ENCODE results near the gene ADCY10. TPM values are rescaled to one million over a fixed set of nuclear protein-coding genes. Genes with fewer than 3 reads are reported as not detected.
"Not testable (repeated sequence)": the region's sequence is repeated elsewhere in the genome, so short reads cannot be mapped to it uniquely, and the experiment has no call there.

Gene ADCY10
- total RNA-seq, 1 experiment from 2014 or later, result 0.20 TPM

DNA sequence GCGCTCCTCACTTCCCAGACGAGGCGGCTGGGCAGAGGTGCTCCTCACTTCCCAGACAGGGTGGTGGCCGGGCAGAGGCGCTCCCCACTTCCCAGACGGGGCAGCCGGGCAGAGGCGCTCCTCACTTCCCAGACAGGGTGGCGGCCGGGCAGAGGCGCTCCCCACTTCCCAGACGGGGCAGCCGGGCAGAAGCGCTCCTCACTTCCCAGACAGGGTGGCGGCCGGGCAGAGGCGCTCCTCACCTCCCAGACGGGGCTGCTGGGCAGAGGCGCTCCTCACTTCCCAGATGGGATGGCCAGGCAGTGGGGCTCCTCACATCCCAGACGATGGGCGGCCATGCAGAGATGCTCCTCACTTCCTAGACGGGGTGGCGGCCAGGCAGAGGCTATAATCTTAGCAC, 107.7 kb downstream of the ADCY10 start:
- not testable (repeated sequence) for H2BK5ac ChIP-seq (ENCODE audit: insufficient read length, low read length); H2AK5ac ChIP-seq (ENCODE audit: insufficient read length, low read length); H3K4me3 Mint-ChIP-seq; H3T11ph ChIP-seq (ENCODE audit: low read length); H4K20me1 ChIP-seq (ENCODE audit: control insufficient read depth, insufficient read depth, insufficient read length); H3K27me3 ChIP-seq (ENCODE audit: insufficient read depth, low read length); H3K27ac Mint-ChIP-seq; H2BK20ac ChIP-seq (ENCODE audit: low read depth, low read length, poor library complexity, severe bottlenecking); H3K4ac ChIP-seq (ENCODE audit: low read depth, low read length); DNase-seq; H3K4me1 Mint-ChIP-seq; H3K4me1 ChIP-seq (ENCODE audit: insufficient read depth, low read length); H3K79me2 ChIP-seq (ENCODE audit: insufficient read depth, low read length); H3K9ac ChIP-seq (ENCODE audit: extremely low read depth, insufficient read length, low read length); H4K91ac ChIP-seq (ENCODE audit: insufficient read length, low read depth, low read length); H3K56ac ChIP-seq (ENCODE audit: insufficient read length, low read depth, low read length); H2BK12ac ChIP-seq (ENCODE audit: insufficient read length, low read depth, low read length); H3K4me2 ChIP-seq (ENCODE audit: insufficient read depth, insufficient read length, low read length); H2AFZ ChIP-seq (ENCODE audit: low read length); H4K8ac ChIP-seq (replicated peaks; ENCODE audit: insufficient read length, low read depth, low read length); H3K18ac ChIP-seq (ENCODE audit: insufficient read length, low read depth, low read length); H3K14ac ChIP-seq (ENCODE audit: insufficient read depth, low read length); H2BK15ac ChIP-seq (ENCODE audit: low read depth, low read length); H3K23ac ChIP-seq (ENCODE audit: insufficient read length, low read depth, low read length); H3K9me3 ChIP-seq (ENCODE audit: control insufficient read depth, low read depth, low read length); H2BK120ac ChIP-seq (ENCODE audit: low read depth, low read length, poor library complexity, severe bottlenecking); H3K23me2 ChIP-seq (ENCODE audit: insufficient read length, low read depth, low read length, poor library complexity, severe bottlenecking); H4K5ac ChIP-seq (ENCODE audit: insufficient read length, low read depth, low read length); H3K27ac ChIP-seq (ENCODE audit: insufficient read length, low read depth, low read length); H3K27me3 Mint-ChIP-seq (ENCODE audit: low read depth); H3K79me1 ChIP-seq (ENCODE audit: insufficient read depth, low read depth, low read length, poor library complexity, severe bottlenecking)
- peaks cover 30 to 35% of the 10 kb centered on the region in 2 experiments for H3K9me3 Mint-ChIP-seq
- no CpG with 5 or more reads among the region's 23 CpGs for WGBS (ENCODE audit: extremely low coverage, insufficient read length, low lambda C conversion rate)
- H3K36me3 Mint-ChIP-seq (ENCODE audit: insufficient read depth in 1 of 3, low read depth in 3 of 3), result peaks cover 17 to 34% (median 17%) of the 10 kb centered on the region in 3 experiments

All from H9 (cell line).